ENCODE results near the gene RELN.

DNA sequence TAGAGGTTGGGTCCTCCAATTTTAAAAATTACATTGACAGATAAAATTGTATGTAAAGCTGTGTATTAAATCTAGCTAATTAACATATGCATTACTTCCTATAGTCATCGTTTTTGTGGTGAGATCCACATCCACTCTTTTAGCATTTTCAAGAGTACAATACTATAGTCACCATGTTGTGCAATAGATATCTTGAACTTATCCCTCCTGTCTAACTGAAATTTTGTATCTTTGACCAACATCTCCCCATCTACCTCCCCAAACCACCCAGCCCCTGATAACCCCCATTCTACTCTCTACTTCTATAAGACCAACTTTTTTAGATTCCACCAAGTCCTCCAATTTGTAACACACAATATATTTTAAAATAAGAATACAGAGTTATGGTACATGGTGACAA, 208.0 kb downstream of the RELN start:
- TF ChIP-seq, protein P1, sequence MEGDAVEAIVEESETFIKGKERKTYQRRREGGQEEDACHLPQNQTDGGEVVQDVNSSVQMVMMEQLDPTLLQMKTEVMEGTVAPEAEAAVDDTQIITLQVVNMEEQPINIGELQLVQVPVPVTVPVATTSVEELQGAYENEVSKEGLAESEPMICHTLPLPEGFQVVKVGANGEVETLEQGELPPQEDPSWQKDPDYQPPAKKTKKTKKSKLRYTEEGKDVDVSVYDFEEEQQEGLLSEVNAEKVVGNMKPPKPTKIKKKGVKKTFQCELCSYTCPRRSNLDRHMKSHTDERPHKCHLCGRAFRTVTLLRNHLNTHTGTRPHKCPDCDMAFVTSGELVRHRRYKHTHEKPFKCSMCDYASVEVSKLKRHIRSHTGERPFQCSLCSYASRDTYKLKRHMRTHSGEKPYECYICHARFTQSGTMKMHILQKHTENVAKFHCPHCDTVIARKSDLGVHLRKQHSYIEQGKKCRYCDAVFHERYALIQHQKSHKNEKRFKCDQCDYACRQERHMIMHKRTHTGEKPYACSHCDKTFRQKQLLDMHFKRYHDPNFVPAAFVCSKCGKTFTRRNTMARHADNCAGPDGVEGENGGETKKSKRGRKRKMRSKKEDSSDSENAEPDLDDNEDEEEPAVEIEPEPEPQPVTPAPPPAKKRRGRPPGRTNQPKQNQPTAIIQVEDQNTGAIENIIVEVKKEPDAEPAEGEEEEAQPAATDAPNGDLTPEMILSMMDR (IDR thresholded peaks at IDR 0.05) = no peak
- no peak for TF ChIP-seq POLR2A (IDR thresholded peaks at IDR 0.05)

Measured in heart left ventricle (tissue), 13 donors.